ENCODE results near the gene CKM. TPM values are rescaled to one million over a fixed set of nuclear protein-coding genes. Genes with fewer than 3 reads are reported as not detected.

The CKM gene
- total and polyA plus RNA-seq, 2 donors (not counting 3 experiments of a cell fraction or from before 2014, with no cell fraction given): not detected

DNA sequence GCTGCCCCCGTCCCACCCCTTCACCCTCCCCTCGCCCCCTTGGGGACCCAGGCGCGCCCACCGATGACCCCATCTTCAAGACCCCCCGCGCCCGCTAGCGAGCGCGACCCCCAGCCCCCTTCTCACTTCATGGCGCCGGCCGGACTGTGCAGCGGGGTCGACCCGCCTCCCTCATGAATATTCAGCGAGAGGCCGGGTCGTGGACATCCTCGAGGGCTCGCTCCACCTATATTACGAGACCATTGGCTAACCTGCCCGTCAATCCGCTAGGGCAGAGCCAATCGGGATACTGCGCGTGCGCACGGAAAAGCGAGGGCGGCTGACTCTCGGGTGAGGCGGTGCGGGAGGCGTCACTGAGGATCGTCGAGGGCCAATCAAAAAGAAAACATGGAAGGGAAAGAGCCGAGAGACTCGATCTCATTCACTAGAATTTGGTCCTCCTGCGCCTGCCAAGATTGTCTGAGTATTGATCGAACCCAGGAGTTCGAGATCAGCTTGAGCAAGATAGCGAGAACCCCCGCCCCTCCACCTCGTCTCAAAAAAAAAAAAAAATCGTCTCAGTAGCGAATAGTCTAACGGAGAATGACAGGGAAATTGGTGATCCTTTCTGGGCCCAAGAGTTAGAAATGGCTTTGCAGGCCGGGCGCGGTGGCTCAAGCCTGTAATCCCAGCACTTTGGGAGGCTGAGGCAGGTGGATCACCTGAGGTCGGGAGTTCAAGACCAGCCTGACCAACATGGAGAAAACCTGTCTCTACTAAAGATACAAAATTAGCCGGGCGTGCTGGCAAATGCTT, 47.9 kb upstream of the CKM start, which contains the start of gene ERCC2:
ERCC2 (minus strand) TSS at position 164 of the 795 bp plus-strand sequence; CDS start at position 131, 33 bp downstream.
- H3K9ac ChIP-seq (replicated peaks; ENCODE audit: extremely low read depth, insufficient read depth, low read length): peak within 1 kb of the TSS; percentile 81
- POLR2A ChIA-PET: no interaction called here
- peak within 1 kb of the TSS; percentile 83 for H3K4me2 ChIP-seq (ENCODE audit: insufficient read depth, low read length)
- no peaks in the 10 kb centered on the region for H3K9me1 ChIP-seq (replicated peaks; ENCODE audit: control insufficient read depth, extremely low read depth, insufficient read depth, low read length)
- dilution Hi-C loops (cut with MboI; ENCODE audit: extremely low pct_ligation_motif_present, low sequenced_read_pairs): no loop called here
- FAIRE-seq (peak; percentile 99), DNase-seq (ENCODE audit: low read depth, low spot score) (peak; percentile 99)
- no peaks in the 10 kb centered on the region for H4K20me1 ChIP-seq (replicated peaks; ENCODE audit: control insufficient read depth, extremely low read depth, insufficient read depth, low read length)
- peaks cover 0 to 3% of the 10 kb centered on the region in 2 experiments for H3K36me3 ChIP-seq (ENCODE audit: control insufficient read depth in 2 of 2, extremely low read depth in 1 of 2, insufficient read depth in 2 of 2, low read length in 2 of 2)
- peak within 1 kb of the TSS; percentile 67 for H3K27ac ChIP-seq (ENCODE audit: insufficient read depth, low read depth, low read length)
- TF ChIP-seq POLR2A (IDR thresholded peaks at IDR 0.05; ENCODE audit: low read depth, low read length): peak; percentile 19
- no peak for TF ChIP-seq MYC (IDR thresholded peaks at IDR 0.05; ENCODE audit: low read depth, low read length)
- TF ChIP-seq JUN (IDR thresholded peaks at IDR 0.05; ENCODE audit: borderline replicate concordance, insufficient read depth, insufficient read length, low read depth): no peak
- no peak for TF ChIP-seq FOS (IDR thresholded peaks at IDR 0.05; ENCODE audit: borderline replicate concordance, insufficient read depth, low read length)
- no peaks in the 10 kb centered on the region for H3K27me3 ChIP-seq (ENCODE audit: control insufficient read depth in 2 of 2, insufficient read depth in 2 of 2, low read length in 2 of 2)
- peaks cover 18% of the 10 kb centered on the region for H3K79me2 ChIP-seq (ENCODE audit: control insufficient read depth, insufficient read depth, low read length)
- CTCF ChIA-PET: interaction anchor here (1.0 to 1.3 kb wide), 6 partner anchors 16 to 108 kb away, joined by 3 to 5 read pairs (median 4); no protein-coding TSS in a partner anchor
- no peaks in the 10 kb centered on the region for H3K9me3 ChIP-seq (replicated peaks; ENCODE audit: control insufficient read depth, insufficient read depth, low read length)
- TSS peak; percentile 98 for BruUV-seq (replicated peaks)
- intact Hi-C loops (cut with micrococcal nuclease): loop anchor here (1.0 kb wide), 1 partner anchor 28 kb away; no protein-coding TSS in a partner anchor
- H2AFZ ChIP-seq (ENCODE audit: low read depth, low read length): peak within 1 kb of the TSS; percentile 95
- peak within 1 kb of the TSS; percentile 76 to 98 (median 86) for H3K4me3 ChIP-seq (replicated peaks in 1 of 3; ENCODE audit: insufficient read depth in 1 of 3, low read depth in 1 of 3, low read length in 3 of 3)
- H3K4me1 ChIP-seq (ENCODE audit: control insufficient read depth, extremely low read depth, insufficient read depth, low read length): peaks cover 5% of the 10 kb centered on the region

DNA sequence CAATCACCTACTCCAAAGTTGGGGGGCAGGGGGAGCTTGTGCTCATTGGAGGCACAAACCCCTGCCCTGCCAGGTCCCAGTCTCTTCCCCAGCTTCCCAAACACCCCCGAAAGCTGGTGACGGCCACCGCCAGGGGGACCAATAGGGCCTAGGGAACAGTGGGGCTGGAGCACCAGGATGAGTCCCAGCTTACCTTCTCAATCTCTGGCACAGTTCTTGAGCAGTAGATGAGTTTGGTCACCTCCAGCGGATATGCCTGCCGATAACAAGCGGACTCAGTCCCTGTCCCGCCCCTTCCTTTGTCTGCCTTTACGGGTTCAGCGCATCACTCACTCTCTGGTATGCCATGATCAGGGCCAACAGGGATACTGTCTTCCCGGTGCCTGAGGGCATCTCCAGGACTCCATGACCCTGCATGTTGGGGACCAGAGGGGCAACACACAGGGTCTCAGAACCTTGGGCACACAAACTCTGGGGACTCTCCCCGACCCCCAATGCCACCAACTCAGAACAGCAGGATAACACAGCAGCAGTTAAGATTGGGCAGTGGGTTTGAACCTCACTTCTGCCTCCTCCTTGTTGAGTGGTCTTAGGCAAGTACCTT, 46.2 kb upstream of the CKM start:
- no TSS peak for BruUV-seq (replicated peaks)
- Histone ChIP-seq H3K9me3 (replicated peaks; ENCODE audit: control insufficient read depth, insufficient read depth, low read length) (no peaks in the 10 kb centered on the region), H3K4me3 (replicated peaks in 1 of 3; ENCODE audit: insufficient read depth in 1 of 3, low read depth in 1 of 3, low read length in 3 of 3) (peak overlapping the region in 1 of 3 experiments; percentile 14), H3K9ac (replicated peaks; ENCODE audit: extremely low read depth, insufficient read depth, low read length) (no peak overlapping the region), H3K4me1 (ENCODE audit: control insufficient read depth, extremely low read depth, insufficient read depth, low read length) (peaks cover 5% of the 10 kb centered on the region), H3K27ac (ENCODE audit: insufficient read depth, low read depth, low read length) (no peak overlapping the region), H3K79me2 (ENCODE audit: control insufficient read depth, insufficient read depth, low read length) (peaks cover 18% of the 10 kb centered on the region), H2AFZ (ENCODE audit: low read depth, low read length) (no peak overlapping the region), H3K27me3 (ENCODE audit: control insufficient read depth in 2 of 2, insufficient read depth in 2 of 2, low read length in 2 of 2) (no peaks in the 10 kb centered on the region), H3K36me3 (ENCODE audit: control insufficient read depth in 2 of 2, extremely low read depth in 1 of 2, insufficient read depth in 2 of 2, low read length in 2 of 2) (peaks cover 0 to 3% of the 10 kb centered on the region in 2 experiments), H4K20me1 (replicated peaks; ENCODE audit: control insufficient read depth, extremely low read depth, insufficient read depth, low read length) (no peaks in the 10 kb centered on the region), H3K4me2 (ENCODE audit: insufficient read depth, low read length) (peak overlapping the region; percentile 25), H3K9me1 (replicated peaks; ENCODE audit: control insufficient read depth, extremely low read depth, insufficient read depth, low read length) (no peaks in the 10 kb centered on the region)
- ChIA-PET POLR2A (no interaction called here), CTCF (interaction anchor here (1.0 to 1.6 kb wide), 2 partner anchors 21 to 34 kb away, joined by 4 to 8 read pairs; no protein-coding TSS in a partner anchor)
- TF ChIP-seq EZH2 (IDR thresholded peaks at IDR 0.05; ENCODE audit: borderline replicate concordance, low read depth, low read length, severe bottlenecking) (no peak), FOS (IDR thresholded peaks at IDR 0.05; ENCODE audit: borderline replicate concordance, insufficient read depth, low read length) (no peak), JUN (IDR thresholded peaks at IDR 0.05; ENCODE audit: borderline replicate concordance, insufficient read depth, insufficient read length, low read depth) (no peak), POLR2AphosphoS5 (IDR thresholded peaks at IDR 0.05; ENCODE audit: insufficient read depth, low read depth, low read length) (no peak), GATA2 (IDR thresholded peaks at IDR 0.05; ENCODE audit: insufficient read depth, insufficient read length, low read depth, low read length) (no peak), MYC (IDR thresholded peaks at IDR 0.05; ENCODE audit: low read depth, low read length) (no peak), POLR2A (IDR thresholded peaks at IDR 0.05; ENCODE audit: low read depth, low read length) (no peak)
- TF ChIP-seq, protein P1, sequence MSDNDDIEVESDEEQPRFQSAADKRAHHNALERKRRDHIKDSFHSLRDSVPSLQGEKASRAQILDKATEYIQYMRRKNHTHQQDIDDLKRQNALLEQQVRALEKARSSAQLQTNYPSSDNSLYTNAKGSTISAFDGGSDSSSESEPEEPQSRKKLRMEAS (IDR thresholded peaks at IDR 0.05; ENCODE audit: insufficient read depth, insufficient read length): no peak
- TF ChIP-seq, protein P2, sequence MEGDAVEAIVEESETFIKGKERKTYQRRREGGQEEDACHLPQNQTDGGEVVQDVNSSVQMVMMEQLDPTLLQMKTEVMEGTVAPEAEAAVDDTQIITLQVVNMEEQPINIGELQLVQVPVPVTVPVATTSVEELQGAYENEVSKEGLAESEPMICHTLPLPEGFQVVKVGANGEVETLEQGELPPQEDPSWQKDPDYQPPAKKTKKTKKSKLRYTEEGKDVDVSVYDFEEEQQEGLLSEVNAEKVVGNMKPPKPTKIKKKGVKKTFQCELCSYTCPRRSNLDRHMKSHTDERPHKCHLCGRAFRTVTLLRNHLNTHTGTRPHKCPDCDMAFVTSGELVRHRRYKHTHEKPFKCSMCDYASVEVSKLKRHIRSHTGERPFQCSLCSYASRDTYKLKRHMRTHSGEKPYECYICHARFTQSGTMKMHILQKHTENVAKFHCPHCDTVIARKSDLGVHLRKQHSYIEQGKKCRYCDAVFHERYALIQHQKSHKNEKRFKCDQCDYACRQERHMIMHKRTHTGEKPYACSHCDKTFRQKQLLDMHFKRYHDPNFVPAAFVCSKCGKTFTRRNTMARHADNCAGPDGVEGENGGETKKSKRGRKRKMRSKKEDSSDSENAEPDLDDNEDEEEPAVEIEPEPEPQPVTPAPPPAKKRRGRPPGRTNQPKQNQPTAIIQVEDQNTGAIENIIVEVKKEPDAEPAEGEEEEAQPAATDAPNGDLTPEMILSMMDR (IDR thresholded peaks at IDR 0.05; ENCODE audit: extremely low read depth in 1 of 2, insufficient read depth in 1 of 2, low read depth in 1 of 2, low read length in 2 of 2): no peak
- FAIRE-seq: no peak
- intact Hi-C loops (cut with micrococcal nuclease): no loop called here
- no peak for DNase-seq (ENCODE audit: low read depth, low spot score)
- dilution Hi-C loops (cut with MboI; ENCODE audit: extremely low pct_ligation_motif_present, low sequenced_read_pairs): no loop called here
